ENCODE data around the gene KMO.
A peak's percentile ranks its signal among the peaks of the same experiment; 100 is the strongest.

- TF ChIP-seq CTCF (IDR thresholded peaks at IDR 0.05) (no peak), POLR2A (IDR thresholded peaks at IDR 0.05) (peak; percentile 62 to 88)
Observed at GRCh38 chr1:241519308-241520079, 12.7 kb upstream of the KMO start, which contains the start of gene FH.

Data from adrenal gland (tissue), 5 donors.